Activated CD8-positive, alpha-beta memory T cell treated with anti-CD3 and anti-CD28 coated beads, Interleukin-2, amount 50 U/mL, for 24 hours (primary cell): ENCODE data around the gene ASB3.

Source experiments
- DNase-seq: peaks from one replicate; pipeline ENCODE4 v3.0.0-alpha.2; 2020; ENCODE audit errors: extremely low read depth

The ASB3 gene

GRCh38 chr2:53655256-53655655, 131.5 kb downstream of the ASB3 start:
- DNase-seq, result no peak

DNA sequence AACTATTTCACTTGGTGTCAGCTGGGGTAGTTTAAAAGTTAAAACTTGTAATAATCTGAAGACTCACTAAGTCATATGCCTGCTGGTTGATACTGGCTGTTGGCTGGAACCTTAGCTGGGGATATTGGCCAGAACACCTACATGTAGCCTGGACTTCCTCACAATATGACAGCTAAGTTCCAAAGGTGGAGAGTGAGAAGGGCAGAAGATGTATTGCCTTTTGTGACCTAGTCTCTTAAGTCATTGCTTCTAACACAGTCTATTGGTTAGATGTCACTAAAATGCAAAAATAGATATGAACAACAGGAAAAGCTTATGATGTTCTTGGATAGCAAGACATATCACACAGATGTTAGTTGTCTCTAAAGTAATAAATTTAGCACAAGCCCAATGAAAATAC, 132.4 kb downstream of the ASB3 start:
- no peak for DNase-seq

GRCh38 chr2:53652131-53652530, 134.6 kb downstream of the ASB3 start:
- no peak for DNase-seq

- DNase-seq, result no peak
Observed at GRCh38 chr2:53646788-53647187, 140.0 kb downstream of the ASB3 start.

DNA sequence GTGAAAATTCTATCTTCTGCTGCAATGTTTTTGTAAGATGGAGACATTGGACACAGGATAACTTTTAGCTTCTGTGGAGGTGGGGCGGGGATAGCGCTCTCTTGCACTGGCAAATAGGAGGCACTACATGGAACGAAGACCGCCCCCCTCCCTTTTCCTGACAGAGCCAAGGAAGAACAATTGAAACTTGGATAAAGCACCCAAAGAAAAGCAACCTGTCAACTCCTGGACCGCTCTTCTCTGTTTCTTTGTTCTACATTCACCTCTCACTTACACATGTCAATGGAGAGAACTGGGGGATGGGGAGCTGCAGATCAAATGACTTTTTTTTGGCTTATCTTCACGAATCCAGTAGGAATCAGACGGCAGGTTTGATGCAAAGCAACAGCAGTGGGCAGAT, 145.5 kb downstream of the ASB3 start:
- no peak for DNase-seq

DNA sequence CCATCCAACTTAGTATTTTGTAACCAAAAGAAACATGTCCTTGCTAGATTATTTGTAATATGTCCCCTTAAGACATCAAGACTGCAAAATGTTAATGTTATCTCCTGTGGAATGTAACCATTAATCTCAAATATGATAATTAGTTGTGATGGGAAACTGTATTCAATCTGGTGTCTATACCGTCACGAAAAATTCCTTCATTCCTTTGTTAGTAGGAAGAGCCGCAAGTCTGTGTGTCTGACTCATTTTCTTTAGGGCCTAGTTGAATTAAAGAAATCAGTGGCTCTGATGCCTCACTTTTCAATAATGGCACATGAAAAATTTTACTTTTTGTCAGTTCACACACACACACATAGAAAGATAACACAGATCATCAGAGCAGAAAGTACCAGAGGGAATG, 146.3 kb downstream of the ASB3 start:
- no peak for DNase-seq

DNA sequence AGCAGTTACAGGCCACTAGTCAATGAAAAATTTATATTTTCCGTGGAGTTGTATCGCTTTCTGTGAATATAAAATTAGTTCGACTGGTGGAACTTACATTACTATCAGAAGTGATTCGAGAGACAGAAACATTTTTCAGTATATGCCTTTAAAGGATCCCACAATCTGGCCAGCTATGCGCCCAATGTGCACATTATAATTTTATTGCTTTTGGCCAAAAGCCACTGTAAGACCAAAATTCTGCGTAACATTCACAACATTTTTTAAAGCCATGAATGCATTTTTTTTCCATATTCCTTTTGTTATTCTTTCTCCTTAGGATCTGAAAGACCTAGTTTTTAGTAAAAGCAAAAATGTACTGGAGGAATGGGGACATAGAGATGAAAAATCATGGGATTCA, 150.2 kb downstream of the ASB3 start:
- no peak for DNase-seq

GRCh38 chr2:53636109-53636508, 150.6 kb downstream of the ASB3 start:
- no peak for DNase-seq

DNA sequence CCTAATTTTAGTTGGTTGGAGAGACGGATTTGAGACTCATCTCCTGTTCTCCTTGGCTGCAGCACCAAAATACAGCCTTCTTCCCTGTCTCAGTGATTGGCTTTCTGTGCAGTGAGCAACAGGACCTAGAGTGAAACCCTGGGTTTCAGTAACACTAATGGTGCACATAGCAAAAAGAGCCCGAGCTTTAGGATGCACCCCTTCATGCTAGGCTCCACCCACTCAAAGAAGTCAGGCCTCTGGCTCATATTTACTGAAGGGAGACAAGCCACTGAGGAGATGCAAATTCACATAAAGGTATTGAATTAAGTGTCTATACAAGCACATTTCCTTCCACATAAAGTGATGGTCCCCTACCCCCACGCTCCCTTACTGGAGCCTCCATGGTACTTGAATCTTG, 151.1 kb downstream of the ASB3 start:
- DNase-seq, result no peak

DNA sequence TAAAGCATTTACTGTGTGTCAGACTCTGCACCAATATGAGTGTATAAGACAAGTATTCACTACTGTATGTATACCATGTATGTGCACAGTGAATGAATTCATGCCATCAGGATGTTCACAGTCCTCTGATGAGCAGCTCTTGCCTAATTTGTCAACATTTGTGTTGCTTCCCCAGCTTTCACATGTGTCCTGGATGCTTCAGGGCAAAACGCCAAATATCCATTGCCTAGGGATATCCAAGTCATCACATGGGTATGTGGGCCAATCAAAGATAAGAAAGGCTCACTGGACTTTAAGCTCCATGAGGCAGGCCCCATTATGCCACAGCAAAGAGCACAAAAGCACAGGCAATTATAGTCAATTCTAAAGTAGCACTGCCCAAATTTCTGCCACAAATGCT, 153.3 kb downstream of the ASB3 start:
- DNase-seq, result no peak

DNA sequence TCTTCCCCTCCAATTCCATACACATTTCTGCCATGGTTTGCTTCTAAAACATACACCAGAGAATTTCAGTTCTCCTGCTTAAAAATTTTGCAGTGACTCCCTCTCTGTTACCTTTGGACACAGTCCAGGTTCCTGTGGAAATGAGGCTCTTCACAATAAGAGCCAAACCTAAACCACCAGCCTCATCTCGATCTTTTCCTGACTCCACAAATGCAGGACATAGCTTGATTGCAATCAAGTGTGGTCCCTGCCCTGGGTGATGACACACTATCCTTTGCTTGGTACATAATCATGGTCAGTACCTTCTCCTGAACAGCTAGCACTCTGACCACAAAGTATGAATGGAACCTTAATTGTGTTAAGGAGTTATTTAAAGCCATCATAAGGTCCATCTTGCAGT, 154.0 kb downstream of the ASB3 start:
- DNase-seq, result no peak

GRCh38 chr2:53632126-53632460, 154.7 kb downstream of the ASB3 start:
- no peak for DNase-seq

DNA sequence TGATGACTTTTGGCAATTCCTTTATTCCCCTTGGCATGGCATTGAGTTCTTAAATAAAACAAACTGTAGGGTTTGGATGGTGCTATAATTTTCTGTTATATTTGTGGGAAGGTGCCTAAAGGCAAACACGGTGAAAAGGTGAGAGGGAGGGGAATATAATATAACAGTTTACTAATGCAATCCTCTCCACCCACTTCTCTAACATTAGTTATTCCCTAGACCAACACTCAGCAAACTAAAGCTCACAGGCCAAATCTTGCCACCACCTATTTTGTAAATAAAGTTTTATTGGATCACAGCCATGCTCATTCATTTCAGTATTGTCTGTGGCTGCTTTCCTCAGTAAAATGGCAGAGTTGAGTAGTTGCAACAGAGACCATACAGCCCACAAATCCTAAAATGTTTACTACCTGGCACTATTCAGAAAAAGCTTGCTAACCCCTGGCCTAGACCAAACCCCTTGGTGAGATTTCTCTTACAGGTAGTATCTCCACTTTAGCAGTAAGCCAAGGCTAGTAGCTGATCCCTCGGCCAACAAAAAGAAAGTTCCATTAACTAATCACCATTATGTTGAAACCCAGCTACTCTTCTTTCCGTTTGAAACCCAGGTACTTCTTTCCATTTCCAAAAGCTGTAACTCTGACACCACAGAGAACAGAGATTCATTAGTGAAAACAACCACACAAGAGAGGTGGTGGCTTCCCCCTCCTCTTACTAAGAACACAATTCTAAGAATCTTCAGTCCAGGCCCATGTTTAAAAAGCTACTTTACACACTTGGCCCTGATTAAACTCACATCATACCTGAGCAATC, 155.2 kb downstream of the ASB3 start:
- DNase-seq, result no peak

DNA sequence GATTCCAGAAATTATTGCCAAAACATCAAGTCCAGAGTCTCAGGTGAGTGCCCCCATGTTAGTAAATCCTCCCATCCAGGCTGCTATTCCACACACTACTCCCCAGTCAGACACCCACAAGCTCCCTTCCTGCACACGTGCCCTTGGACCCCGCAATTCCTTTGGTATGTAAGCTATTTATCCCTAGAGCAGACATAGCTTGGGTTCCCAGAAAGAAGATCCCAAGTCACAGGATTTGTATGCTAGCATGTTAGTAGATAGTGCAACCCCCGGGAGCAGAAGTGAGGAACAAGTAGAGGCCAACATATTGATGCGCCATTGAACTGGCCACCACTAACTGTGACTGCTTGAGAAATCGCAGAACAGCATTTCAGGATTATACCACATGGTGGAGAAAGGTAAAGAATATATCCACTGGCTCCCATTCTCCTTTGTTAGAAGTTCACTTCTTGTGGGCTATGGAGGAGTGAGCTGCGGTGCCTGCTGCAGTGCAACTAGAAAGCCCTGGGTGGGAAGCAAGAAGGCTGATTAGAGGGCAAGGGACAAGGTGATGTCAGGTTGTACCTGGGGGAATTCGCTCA, 156.6 kb downstream of the ASB3 start:
- no peak for DNase-seq

DNA sequence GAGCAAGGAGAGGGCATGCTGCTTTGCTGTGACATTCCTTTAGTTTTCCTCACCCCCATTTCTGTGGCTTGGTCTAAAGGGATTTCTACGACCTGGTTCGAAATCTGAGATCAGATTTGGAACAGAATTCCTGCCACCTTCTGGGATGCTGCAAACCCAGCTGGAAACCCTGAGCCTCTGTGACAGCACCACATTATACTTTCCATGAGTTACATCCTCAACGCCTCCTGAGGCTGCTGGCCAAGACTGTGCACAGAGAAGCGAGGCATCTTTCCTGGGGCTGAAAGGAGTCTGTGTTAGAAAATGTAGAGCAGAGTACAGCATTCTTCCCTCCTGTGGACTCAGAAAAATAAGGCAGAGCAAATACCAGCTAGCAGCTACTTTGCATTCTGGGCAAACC, 157.3 kb downstream of the ASB3 start:
- no peak for DNase-seq

DNA sequence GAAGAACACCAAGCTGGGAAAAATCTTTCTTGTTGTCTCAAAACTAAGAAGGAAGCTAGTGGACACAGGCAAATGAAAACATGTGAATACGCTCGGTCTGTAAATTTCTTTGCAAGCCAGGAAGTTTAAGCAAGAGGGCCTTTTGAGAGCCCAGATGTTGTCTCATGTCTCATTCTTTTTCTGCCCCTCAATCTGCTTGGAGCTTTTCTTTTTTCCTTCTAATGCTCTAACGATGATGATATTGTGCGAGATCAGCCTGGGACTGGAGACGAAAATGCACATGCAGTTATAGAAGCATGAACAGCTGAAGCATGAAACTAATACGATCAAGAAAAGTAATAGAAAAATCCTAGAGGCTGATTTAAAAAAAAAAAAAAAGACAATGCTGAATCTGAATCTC, 157.8 kb downstream of the ASB3 start:
- no peak for DNase-seq

DNA sequence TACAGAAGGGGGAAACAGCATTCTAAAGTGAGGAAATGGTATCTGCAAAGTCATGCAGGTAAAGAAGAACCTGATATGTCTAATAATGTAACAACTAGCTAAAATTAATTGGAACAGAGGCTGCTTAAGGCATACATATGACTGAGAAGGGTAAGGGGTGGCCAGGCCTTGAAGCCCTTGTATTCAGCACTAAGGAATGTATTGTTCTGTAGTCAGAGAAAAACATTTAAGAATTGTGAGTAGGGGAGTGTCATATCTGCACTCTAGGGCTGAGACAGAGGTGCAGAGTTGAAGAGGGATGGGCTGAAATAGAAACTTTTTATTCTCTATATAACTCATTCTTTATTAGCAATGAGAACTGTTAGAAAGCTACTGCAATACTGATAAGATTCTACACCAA, 164.6 kb downstream of the ASB3 start:
- no peak for DNase-seq

- DNase-seq, result no peak
Observed at GRCh38 chr2:53620981-53621380, 165.8 kb downstream of the ASB3 start.
